ENCODE data around the gene SLC4A1AP.

- TF ChIP-seq EZH2phosphoT487 (IDR thresholded peaks at IDR 0.05; ENCODE audit: borderline replicate concordance) (no peak), CTCF (conservative IDR thresholded peaks at IDR 0.05; ENCODE audit: low read length) (no peak)
Observed at GRCh38 chr2:27707462-27708256, 44.0 kb downstream of the SLC4A1AP start.
